IPS-15b (cell line): ENCODE data around the gene PTGER2.

Experiments used
- H3K27me3 ChIP-seq: one replicate; pipeline ENCODE4 v1.6.1; 2013; ENCODE audit warnings: low read length; ENCODE audit not compliant: control insufficient read depth, insufficient read depth
- H3K36me3 ChIP-seq: one replicate; pipeline ENCODE4 v1.6.1; 2013; ENCODE audit warnings: low read length; ENCODE audit not compliant: control insufficient read depth, insufficient read depth
- H3K4me1 ChIP-seq: one replicate; pipeline ENCODE4 v1.6.1; 2013; ENCODE audit warnings: mild to moderate bottlenecking, low read length; ENCODE audit not compliant: control insufficient read depth, insufficient read depth
- H3K4me3 ChIP-seq: one replicate; pipeline ENCODE4 v1.5.1; 2013; ENCODE audit warnings: low read depth, low read length
- H3K9ac ChIP-seq: one replicate; pipeline ENCODE4 v1.6.1; 2013; ENCODE audit warnings: low read depth, mild to moderate bottlenecking, low read length
- H3K9me3 ChIP-seq: one replicate; pipeline ENCODE4 v1.6.1; 2013; ENCODE audit warnings: mild to moderate bottlenecking, low read length; ENCODE audit not compliant: control insufficient read depth, insufficient read depth

The PTGER2 gene

DNA sequence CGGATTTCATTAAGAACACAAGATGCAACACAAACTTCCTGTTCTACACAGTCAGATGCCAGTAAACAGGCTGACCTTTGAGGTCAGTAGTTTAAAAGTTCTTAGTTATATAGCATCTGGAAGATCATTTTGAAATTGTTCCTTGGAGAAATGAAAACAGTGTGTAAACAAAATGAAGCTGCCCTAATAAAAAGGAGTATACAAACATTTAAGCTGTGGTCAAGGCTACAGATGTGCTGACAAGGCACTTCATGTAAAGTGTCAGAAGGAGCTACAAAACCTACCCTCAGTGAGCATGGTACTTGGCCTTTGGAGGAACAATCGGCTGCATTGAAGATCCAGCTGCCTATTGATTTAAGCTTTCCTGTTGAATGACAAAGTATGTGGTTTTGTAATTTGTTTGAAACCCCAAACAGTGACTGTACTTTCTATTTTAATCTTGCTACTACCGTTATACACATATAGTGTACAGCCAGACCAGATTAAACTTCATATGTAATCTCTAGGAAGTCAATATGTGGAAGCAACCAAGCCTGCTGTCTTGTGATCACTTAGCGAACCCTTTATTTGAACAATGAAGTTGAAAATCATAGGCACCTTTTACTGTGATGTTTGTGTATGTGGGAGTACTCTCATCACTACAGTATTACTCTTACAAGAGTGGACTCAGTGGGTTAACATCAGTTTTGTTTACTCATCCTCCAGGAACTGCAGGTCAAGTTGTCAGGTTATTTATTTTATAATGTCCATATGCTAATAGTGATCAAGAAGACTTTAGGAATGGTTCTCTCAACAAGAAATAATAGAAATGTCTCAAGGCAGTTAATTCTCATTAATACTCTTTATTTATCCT lies 13.5 kb downstream of the PTGER2 start:
- Histone ChIP-seq H3K9me3 (no peaks in the 10 kb centered on the region), H3K9ac (no peak overlapping the region), H3K4me3 (no peak overlapping the region), H3K27me3 (no peaks in the 10 kb centered on the region), H3K4me1 (no peaks in the 10 kb centered on the region), H3K36me3 (no peaks in the 10 kb centered on the region)

DNA sequence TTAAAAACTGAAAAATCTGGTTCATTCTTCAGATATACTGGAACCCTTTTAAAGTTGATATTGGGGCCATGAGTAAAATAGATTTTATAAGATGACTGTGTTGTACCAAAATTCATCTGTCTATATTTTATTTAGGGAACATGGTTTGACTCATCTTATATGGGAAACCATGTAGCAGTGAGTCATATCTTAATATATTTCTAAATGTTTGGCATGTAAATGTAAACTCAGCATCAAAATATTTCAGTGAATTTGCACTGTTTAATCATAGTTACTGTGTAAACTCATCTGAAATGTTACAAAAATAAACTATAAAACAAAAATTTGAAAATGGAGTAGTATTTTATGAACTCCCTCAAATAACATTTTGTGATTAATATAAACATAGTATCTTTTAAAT lies 14.2 kb downstream of the PTGER2 start:
- H3K36me3 ChIP-seq = no peaks in the 10 kb centered on the region
- no peaks in the 10 kb centered on the region for H3K4me1 ChIP-seq
- no peak overlapping the region for H3K9ac ChIP-seq
- H3K9me3 ChIP-seq = no peaks in the 10 kb centered on the region
- no peaks in the 10 kb centered on the region for H3K27me3 ChIP-seq
- H3K4me3 ChIP-seq = no peak overlapping the region

DNA sequence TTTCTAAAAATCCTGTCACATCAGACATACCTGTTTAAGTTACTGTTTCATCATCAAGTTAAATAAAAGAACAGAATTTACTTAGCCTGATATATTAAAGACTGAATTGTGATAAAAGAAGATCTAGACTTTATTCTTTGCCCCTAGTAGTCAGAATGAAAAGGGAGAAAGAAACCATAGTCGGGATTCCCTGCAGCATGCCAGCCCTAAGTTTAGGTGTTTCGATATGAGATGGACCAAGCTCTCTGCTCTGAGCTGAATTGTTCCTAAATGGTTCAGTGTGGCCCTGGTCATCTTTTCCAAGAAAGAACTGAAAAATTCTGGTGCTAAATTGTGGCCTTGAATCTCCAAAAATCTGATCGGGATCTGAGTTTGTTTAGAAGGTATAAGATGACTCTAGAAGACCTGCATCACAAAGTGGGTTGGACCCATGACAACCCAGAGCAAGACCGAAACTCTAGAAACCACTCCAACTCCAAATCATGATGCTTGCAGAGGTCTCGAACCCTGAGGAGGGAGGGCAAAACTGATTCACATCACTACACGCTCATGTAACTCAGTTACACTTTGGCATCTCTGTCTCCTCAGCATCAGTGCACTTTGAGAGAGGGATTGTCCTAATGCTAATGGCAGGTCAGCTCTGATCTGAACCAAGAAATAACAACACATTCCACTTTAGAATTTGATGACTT lies 15.7 kb downstream of the PTGER2 start:
- Histone ChIP-seq H3K9ac (no peak overlapping the region), H3K9me3 (no peaks in the 10 kb centered on the region), H3K27me3 (no peaks in the 10 kb centered on the region), H3K36me3 (no peaks in the 10 kb centered on the region), H3K4me3 (no peak overlapping the region), H3K4me1 (no peaks in the 10 kb centered on the region)

DNA sequence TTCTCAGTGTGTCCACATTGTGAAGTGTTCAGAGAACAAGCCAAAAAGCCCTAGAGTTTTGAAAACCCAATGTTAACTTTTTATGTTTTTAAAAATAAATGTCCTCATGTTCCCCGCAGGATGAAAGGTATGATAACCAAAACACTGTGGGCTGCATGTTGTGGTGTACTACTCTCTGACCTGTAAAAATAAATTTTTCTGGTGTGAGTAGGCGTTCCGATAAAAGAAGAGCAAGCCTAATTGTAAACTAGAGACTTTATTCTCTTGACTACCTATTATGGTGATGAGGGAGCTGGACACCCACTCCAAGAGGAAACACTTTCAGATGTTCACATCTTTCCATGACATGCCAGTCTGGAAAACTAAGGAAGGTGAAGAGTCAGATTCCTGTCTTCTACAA lies 18.2 kb downstream of the PTGER2 start:
- Histone ChIP-seq H3K4me3 (no peak overlapping the region), H3K9ac (no peak overlapping the region), H3K9me3 (no peaks in the 10 kb centered on the region), H3K36me3 (no peaks in the 10 kb centered on the region), H3K27me3 (no peaks in the 10 kb centered on the region), H3K4me1 (no peaks in the 10 kb centered on the region)

DNA sequence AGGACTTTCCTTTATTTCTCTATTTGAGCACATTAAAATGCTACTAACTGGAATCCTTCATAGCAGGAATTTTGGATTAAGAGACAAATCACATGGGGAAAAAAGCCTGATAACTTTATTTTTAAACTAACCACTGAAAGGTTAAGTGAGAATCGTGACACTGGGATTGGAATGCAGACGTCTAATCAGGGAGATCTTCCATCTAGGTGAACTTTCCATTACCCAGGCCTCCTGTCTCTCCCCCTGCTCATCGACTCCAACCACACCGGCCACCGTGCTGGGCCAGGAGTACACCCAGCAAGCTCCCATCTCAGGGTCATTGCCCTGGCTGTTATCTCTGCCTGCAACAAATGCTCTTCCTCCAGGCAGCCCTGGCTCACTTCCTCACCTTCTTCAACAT lies 19.0 kb downstream of the PTGER2 start:
- Histone ChIP-seq H3K27me3 (no peaks in the 10 kb centered on the region), H3K36me3 (no peaks in the 10 kb centered on the region), H3K4me1 (no peaks in the 10 kb centered on the region), H3K9me3 (no peaks in the 10 kb centered on the region), H3K9ac (no peak overlapping the region), H3K4me3 (no peak overlapping the region)

- Histone ChIP-seq H3K9ac (no peak overlapping the region), H3K27me3 (no peaks in the 10 kb centered on the region), H3K9me3 (no peaks in the 10 kb centered on the region), H3K36me3 (no peaks in the 10 kb centered on the region), H3K4me1 (no peaks in the 10 kb centered on the region), H3K4me3 (no peak overlapping the region)
These were observed 19.9 kb downstream of the PTGER2 start for GRCh38 chr14:52333823-52334657.

DNA sequence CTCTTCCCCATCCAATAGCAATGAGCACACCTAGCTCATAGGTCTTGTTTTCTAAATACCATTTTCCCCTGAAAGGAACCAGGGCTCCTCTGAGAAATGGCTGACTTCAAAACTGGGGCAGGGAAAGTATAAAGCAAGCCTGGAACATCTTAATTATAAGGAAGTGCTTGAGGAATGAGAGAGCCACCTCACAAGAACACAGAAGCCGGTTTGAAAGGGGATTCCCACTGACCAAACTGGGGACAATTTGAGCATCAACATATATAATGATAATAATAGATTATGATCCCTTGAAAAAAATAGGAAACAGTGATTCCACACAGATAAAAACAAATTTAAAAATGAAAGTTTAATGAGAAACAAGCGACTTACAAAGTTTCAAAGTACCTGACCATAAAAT lies 22.1 kb downstream of the PTGER2 start:
- Histone ChIP-seq H3K4me3 (no peak overlapping the region), H3K9ac (no peak overlapping the region), H3K27me3 (no peaks in the 10 kb centered on the region), H3K9me3 (no peaks in the 10 kb centered on the region), H3K36me3 (no peaks in the 10 kb centered on the region), H3K4me1 (no peaks in the 10 kb centered on the region)

DNA sequence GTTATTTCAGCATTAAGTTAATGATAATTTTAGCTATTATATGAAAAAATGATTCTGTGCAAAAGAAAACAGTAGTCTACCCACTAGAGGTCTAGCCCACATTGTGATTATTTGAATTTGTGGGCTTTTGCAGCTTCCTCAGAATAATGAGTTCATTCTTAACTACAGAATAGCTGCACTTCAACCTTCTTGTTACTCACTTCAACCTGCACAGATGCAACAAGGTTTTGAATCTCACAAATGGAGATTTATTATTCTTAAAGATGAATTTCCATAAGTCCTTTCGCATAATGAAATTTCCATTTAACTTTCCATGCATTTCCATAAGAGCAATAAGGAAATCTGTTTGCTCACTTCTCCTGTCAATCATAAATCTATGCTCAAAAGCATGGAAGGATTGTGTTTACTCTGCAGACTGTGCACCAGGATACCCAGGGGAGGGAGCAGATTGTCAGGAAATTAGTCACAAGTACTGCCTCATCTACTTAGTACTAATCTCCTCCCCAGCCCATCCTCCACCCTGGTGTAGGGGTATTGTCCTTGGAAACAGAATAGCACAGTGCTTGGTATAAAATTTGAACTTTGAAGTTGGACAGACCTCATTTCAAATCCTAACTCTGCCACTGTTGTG lies 24.1 kb downstream of the PTGER2 start:
- H3K9me3 ChIP-seq = no peaks in the 10 kb centered on the region
- no peaks in the 10 kb centered on the region for H3K4me1 ChIP-seq
- H3K27me3 ChIP-seq = no peaks in the 10 kb centered on the region
- H3K9ac ChIP-seq = no peak overlapping the region
- no peaks in the 10 kb centered on the region for H3K36me3 ChIP-seq
- H3K4me3 ChIP-seq = no peak overlapping the region

DNA sequence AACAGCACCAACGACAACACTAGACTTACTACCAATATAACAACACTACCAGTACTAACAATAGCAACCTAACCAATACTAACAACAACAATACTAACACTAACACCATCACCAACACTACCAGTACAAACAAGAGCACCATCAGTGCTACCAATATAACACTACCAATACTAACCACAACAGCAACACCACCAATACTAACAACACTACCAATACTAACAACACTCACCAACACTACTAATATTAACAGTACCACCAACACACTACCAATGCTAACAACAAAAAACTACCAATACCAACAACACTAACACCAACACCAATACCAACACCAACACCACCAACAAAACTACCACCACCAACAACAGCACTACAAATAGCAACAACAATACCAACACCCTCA lies 25.1 kb downstream of the PTGER2 start:
- Histone ChIP-seq H3K4me3 (no peak overlapping the region), H3K27me3 (no peaks in the 10 kb centered on the region), H3K9me3 (no peaks in the 10 kb centered on the region), H3K9ac (no peak overlapping the region), H3K4me1 (no peaks in the 10 kb centered on the region), H3K36me3 (no peaks in the 10 kb centered on the region)

- Histone ChIP-seq H3K9me3 (no peaks in the 10 kb centered on the region), H3K4me3 (no peak overlapping the region), H3K27me3 (no peaks in the 10 kb centered on the region), H3K4me1 (no peaks in the 10 kb centered on the region), H3K9ac (no peak overlapping the region), H3K36me3 (no peaks in the 10 kb centered on the region)
These were observed 28.9 kb downstream of the PTGER2 start for GRCh38 chr14:52342849-52343596.

- H3K9ac ChIP-seq = no peak overlapping the region
- no peak overlapping the region for H3K4me3 ChIP-seq
- no peaks in the 10 kb centered on the region for H3K27me3 ChIP-seq
- H3K36me3 ChIP-seq = no peaks in the 10 kb centered on the region
- H3K4me1 ChIP-seq = no peaks in the 10 kb centered on the region
- no peaks in the 10 kb centered on the region for H3K9me3 ChIP-seq
These were observed 32.7 kb downstream of the PTGER2 start for GRCh38 chr14:52346778-52347177.
